IPS-18c (cell line): ENCODE measurements around the gene SCCPDH.
"Not testable (repeated sequence)": the region's sequence is repeated elsewhere in the genome, so short reads cannot be mapped to it uniquely, and the experiment has no call there.

Source experiments
- H3K4me3 ChIP-seq: 2 replicates; pipeline ENCODE4 v1.7.0; 2013; ENCODE audit warnings: low read depth, mild to moderate bottlenecking, low read length, moderate library complexity; ENCODE audit not compliant: insufficient read depth
- H3K9me3 ChIP-seq: one replicate; pipeline ENCODE4 v1.6.1; 2013; ENCODE audit warnings: mild to moderate bottlenecking, low read length, moderate library complexity; ENCODE audit not compliant: control insufficient read depth, insufficient read depth

The SCCPDH gene

DNA sequence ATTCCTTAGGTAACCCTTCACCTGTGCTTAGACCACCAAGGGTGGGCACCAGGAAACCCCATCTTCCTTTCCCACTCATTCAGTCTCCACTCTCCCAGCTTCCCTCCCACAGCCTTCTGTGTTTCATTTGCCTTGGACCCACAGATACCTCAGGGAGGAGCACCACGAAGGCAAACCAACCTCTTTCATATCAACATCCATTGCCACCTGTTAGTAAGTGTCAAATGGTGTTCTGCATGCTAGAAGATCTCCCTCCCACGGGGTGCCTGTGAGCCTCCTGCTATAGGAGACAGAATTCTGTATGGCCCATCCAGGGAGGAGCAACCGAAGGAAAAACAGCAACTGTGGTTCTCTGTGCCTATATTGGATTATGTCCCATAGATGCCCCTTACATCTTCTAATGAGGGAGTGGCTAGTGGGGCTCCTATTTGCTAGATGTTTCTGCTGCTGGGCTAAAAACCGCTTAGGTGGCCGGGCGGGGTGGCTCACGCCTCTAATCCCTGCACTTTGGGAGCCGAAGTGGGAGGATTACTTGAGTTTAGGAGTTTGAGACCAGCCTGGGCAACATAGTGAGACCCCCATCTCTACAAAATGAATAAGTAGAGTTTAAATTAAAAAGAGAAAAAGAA, 25.6 kb upstream of the SCCPDH start:
- Histone ChIP-seq H3K4me3 (no peak overlapping the region), H3K9me3 (peaks cover 4% of the 10 kb centered on the region)

DNA sequence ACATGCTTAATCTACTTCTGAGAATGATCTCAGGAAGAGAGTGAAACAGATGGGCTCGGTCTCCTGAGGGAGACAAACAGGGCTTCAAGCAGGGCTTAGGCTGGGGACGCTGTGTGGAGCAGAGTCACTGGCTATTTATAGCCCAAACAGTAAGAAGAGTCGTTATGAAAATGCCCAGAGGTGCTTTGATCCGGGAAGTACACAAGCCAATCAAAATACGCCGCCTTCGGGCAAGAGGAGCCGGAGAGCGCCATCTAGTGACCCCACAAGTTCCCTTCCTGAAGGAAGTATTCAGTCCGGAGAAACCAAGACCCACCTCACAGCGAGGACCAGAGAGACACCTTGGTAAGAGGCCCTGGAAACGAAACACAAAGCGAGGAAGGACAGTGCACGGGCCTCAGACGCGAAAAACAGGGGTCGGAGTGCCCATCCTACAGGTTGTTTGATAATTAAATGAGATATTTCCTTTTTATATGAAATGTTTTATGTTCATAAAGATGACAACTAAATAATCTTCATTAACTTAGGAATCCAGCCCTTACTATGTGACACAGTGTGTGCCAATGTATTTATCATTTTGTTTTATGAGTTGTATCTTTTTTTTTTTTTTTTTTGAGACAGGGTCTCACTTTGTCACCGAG, 25.0 kb upstream of the SCCPDH start:
- H3K9me3 ChIP-seq = peaks cover 4% of the 10 kb centered on the region
- H3K4me3 ChIP-seq = no peak overlapping the region

DNA sequence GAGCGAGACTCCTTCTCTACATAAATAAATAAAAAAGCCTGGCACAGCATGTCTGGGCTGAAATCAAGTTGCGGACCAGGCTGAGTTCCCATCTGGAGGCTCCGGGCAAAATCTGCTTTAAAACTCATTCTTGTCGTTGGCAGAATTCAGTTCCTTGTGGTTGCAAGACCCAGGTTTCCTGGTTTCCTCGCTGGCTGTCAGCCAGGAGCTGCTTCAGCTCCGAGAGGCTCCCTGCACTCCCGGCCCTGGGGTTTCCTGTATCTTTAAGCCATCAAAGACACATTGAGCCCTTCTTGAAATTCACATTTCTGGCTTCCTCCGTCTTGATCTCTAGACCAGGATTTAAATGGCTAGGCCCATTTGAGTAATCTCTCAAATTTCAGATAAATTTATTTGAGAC, 20.6 kb upstream of the SCCPDH start:
- Histone ChIP-seq H3K9me3 (no peaks in the 10 kb centered on the region), H3K4me3 (no peak overlapping the region)

DNA sequence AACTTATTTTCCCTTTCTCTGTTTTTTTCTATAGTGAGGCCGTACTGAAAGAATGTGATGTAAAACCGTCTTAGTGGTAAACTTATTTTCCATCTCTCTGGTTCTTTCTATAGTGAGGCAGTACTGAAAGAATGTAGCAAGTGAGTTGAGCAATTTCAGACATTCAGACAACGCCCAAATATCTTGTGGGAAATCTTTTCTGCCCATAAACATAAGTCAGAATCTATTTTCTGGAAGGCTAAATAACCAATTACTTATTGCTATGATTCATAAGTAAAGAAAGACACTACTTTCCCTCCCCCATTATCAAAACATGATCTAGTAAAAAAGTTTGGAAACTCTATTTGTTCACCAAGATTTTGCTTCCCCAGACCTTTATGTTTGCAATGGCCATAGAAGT, 18.8 kb upstream of the SCCPDH start:
- Histone ChIP-seq H3K9me3 (peaks cover 1% of the 10 kb centered on the region), H3K4me3 (no peak overlapping the region)

DNA sequence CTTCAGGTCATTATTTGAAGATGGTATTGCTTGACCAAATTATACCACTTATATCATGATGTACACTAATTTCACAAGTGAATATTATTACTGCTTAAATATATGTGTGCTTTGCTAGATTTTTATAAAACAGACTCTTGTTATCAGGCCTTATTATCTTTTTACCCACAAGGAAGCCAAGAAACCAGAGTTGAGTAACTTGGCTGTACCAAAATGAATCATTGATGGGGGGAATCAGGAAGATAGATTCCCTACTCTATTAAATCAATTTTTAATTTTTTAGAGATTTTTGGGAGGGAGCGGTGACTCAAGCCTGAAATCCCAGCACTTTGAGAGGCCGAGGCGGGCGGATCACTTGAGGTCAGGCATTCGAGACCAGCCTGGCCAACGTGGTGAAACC, 16.0 kb upstream of the SCCPDH start:
- Histone ChIP-seq H3K9me3 (peaks cover 2% of the 10 kb centered on the region), H3K4me3 (no peak overlapping the region)

DNA sequence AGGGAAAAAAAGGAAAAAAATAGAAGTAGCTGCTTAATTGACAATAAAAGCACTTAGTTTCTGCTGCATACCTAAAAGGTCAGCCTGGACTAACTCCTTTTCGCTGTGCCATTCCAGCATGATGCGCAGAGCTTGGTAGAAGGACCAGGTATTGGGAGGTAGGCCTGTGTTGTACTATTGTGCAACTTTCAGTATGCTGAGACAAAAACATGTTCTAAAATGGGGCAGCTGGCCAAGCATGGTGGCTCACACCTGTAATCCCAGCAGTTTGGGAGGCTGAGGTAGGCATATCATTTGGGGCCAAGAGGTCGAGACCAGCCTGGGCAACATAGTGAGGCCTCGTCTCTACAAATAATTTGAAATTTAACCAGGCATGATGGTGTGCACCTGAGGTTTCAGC, 15.0 kb upstream of the SCCPDH start:
- Histone ChIP-seq H3K9me3 (peaks cover 2% of the 10 kb centered on the region), H3K4me3 (no peak overlapping the region)

DNA sequence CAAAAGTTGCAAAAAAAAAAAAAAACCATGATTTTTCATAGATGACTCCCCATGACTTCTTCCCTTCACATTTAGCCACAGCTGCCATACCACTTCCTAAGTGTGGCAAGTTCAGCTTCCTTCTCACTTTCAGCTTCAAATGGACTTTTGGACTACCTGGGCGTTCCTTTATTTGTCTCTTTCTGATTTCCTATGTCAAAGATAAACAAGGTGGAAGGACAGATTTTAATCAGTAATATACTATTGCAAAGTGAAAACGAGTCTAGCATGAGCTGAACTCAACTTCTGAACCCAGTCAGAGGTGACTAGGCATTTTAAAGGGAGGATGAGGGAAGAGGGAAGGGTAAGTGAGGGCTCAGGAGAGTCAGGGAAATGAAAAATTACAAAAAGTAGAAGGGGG, 14.4 kb upstream of the SCCPDH start:
- no peak overlapping the region for H3K4me3 ChIP-seq
- peaks cover 2% of the 10 kb centered on the region for H3K9me3 ChIP-seq

DNA sequence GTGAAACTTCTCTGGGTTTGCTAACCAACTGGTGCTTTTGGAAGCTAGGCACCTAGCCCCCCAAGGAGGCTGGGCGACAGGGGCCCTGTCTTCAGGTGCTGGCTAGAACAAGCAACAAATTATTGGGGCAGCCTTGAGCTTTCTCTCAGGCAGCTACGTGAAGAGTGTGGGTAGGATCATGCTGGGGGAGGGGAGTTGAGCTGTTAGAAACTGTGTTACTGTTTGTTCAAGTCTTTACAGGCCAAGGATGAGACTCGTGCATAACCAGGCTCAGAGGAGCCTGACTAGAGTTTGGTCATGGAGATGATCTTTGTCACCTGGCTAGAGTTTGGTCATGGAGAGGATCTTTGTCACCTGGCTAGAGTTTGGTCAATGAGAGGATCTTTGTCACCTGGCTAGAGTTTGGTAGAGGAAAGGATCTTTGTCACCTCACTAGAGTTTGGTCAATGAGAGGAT, 12.6 kb upstream of the SCCPDH start:
- H3K4me3 ChIP-seq = no peak overlapping the region
- H3K9me3 ChIP-seq = peaks cover 2% of the 10 kb centered on the region

DNA sequence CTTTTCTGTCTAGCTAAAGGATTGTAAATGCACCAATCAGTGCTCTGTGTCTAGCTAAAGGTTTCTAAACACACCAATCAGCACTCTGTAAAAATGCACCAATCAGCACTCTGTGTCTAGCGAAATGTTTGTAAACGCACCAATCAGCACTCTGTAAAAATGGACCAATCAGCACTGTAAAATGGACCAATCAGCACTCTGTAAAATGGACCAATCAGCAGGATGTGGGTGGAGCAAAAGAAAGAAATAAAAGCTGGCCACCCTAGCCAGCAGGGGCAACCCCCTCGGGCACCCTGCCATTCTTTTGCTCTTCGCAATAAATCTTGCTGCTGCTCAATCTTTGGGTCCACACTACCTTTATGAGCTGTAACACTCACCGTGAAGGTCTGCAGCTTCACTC, 11.8 kb upstream of the SCCPDH start:
- not testable (repeated sequence) for H3K4me3 ChIP-seq, H3K9me3 ChIP-seq

DNA sequence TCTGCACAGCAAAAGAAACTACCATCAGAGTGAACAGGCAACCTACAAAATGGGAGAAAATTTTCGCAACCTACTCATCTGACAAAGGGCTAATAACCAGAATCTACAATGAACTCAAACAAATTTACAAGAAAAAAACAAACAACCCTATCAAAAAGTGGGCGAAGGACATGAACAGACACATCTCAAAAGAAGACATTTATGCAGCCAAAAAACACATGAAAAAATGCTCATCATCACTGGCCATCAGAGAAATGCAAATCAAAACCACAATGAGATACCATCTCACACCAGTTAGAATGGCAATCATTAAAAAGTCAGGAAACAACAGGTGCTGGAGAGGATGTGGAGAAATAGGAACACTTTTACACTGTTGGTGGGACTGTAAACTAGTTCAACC, 4.8 kb upstream of the SCCPDH start:
- H3K9me3 ChIP-seq, H3K4me3 ChIP-seq: not testable (repeated sequence)

DNA sequence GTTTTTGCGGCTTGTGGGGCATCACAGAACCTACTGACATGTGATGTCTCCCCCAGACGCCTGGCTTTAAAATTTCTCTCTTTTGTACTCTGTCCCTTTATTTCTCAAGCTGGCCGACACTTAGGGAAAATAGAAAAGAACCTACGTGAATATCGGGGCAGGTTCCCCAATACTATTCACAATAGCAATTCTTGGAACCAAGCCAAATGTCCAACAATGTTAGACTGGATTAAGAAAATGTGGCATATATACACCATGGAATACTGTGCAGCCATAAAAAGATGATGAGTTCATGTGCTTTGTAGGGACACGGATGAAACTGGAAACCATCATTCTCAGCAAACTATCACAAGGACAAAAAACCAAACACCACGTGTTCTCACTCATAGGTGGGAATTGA, 3.4 kb upstream of the SCCPDH start:
- H3K9me3 ChIP-seq, H3K4me3 ChIP-seq: not testable (repeated sequence)

DNA sequence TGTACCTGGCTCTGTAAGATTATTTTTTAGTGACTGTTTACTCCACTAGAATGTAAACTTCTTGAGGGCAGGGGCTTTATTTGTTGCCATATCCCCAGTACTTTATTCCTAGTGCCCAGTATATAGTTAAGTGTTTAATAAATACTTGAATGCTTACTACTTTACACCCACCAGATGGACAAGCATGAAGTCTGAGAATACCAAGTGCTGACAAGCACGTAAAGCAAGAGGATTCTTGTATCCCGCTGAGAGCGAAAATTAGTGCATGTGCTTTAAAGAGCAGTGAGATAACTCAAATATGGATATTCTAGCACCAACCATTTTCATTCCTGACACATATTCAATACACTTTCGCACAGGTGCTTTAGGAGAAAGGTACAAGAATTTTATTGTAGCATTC, 1.5 kb upstream of the SCCPDH start:
- Histone ChIP-seq H3K9me3 (peaks cover 3% of the 10 kb centered on the region), H3K4me3 (no peak overlapping the region)

DNA sequence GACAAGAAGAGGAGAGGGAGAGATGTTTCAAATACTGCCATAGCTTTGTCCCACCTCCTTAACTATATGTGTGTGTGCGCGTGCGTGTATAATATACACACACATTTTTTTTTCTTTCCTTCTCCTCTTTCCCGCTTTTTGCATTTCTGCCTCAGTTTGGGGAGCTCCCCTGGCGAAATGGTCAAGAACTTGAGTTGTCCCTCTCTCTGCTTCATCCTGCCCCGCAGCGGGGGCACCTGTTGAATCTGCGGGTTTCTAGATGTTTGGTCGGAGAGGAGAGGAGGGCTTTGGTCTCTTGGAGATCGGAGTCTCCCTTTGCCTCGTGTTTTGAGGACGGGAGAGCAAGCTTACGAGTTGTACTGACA, 504 bp downstream of the SCCPDH start:
- H3K9me3 ChIP-seq = peaks cover 3% of the 10 kb centered on the region
- peak overlapping the region; percentile 77 for H3K4me3 ChIP-seq

DNA sequence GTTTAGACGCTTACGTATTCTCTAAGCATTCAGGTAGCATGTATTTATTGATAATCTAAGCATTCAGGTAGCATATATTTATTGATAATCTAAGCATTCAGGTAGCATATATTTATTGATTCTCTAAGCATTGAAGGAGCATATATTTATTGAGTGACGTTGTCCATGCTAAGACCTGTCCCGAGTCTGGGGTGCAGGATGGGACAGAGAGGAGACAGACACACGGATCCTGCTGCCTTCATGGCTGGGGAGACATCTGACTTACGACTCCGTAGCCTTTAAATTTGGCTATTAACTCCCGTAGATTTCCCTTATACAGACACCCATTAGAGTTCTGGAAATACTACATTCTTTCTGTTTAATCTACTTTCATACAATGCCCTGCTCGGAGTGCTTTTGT, 982 bp downstream of the SCCPDH start:
- Histone ChIP-seq H3K9me3 (peaks cover 3% of the 10 kb centered on the region), H3K4me3 (0 out of 2 replicates have a peak overlapping the region, but pooled peaks have one; percentile 77)

DNA sequence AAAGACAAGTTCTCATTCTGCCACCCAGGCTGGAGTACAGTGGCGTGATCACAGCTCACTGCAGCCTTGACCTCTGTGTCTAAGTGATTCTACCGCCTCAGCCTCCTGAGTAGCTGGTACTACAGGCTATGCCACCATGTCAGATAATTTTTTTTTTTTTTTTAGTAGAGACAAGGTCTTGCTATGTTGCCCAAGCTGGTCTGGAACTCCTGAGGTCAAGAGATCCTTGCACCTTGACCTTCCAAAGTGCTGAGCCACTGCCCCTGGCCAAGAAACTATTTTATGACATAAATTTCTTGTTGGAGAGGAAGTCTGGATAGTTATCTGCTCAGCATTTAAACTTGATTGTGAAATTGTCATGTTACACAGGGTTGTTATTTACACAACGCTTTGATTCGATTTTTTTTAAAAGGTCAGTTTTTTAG, 2.1 kb downstream of the SCCPDH start:
- Histone ChIP-seq H3K4me3 (no peak overlapping the region), H3K9me3 (peaks cover 3% of the 10 kb centered on the region)

DNA sequence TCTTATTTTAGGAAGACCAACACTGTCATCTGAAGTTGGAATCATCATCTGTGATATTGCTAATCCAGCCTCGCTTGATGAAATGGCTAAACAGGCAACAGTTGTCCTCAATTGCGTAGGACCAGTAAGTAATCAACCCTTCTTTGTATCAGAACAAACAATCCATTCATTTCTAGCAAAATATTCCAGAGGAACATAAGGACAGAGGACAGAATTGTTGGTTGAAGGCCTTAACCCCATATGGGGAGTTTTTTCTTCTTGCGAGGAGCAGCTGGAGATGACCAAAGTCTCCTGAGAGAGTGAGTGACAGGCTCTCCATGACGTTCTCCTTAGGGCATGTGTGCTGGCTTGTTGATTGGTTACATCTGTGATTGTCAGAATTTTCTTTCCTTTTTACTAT, 2.7 kb downstream of the SCCPDH start:
- Histone ChIP-seq H3K4me3 (no peak overlapping the region), H3K9me3 (peaks cover 3% of the 10 kb centered on the region)

DNA sequence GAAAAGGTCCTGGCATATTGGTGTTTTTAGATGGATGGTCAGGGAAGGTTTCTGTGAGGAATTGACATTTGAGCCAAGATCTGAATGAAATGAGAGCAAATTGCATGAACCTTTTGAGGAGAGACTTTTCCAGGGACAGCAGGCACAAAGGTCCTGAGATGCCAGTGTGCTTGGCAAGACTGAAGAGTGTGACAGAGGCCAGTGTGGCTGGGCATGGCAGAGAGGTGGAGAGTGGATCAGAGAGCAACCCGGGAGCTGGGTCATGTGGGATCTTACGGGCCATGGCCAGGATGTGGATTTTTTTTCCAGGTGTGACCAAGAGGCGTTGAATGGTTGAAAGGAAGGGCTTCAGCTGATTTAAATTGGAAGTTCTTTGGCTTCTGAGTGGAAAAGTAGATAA, 3.4 kb downstream of the SCCPDH start:
- H3K4me3 ChIP-seq = no peak overlapping the region
- peaks cover 3% of the 10 kb centered on the region for H3K9me3 ChIP-seq

DNA sequence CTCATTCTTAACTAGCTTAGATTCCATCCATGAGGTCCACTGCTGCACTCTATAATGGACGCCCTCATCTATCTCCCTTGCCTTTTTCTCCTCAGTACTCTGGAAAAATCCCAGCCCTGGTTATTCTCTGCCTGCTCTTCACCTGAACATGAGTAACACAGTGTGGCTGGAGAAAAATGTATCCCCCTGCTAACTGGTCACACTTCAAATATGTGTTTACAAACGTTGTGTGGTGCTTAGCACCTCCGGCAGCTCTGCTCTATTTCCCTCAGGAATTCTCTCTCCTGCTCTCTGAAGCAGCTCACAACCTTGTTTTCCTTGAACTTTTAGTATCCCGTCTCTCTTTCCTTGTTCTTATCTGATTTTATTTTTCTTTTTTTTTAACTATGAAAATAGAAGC, 4.1 kb downstream of the SCCPDH start:
- H3K9me3 ChIP-seq = peaks cover 3% of the 10 kb centered on the region
- no peak overlapping the region for H3K4me3 ChIP-seq

DNA sequence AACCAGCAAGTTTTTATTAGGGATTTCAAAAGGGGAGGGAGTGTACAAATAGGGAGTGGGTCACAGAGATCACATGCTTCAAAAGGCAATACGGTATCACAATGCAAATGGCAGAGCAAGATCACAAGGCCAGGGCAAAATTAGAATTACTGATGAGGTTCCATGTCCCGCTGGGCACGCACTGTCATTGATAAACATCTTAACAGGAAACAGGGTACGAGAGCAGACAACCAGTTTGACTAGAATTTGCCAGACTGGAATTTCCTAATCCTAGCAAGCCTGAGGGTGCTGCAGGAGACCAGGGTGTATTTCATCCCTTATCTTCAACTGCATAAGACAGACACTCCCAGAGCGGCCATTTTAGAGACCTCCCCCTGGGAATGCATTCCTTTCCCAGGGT, 4.8 kb downstream of the SCCPDH start:
- not testable (repeated sequence) for H3K4me3 ChIP-seq, H3K9me3 ChIP-seq
